BE2C (cell line): ENCODE results near the gene PRRT1B. TPM values are rescaled to one million over a fixed set of nuclear protein-coding genes. Genes with fewer than 3 reads are reported as not detected.

ENCODE experiments used
- DNase-seq: peaks from one replicate; pipeline ENCODE4 v3.0.0-alpha.2; 2020
- H3K27me3 ChIP-seq: fragments of 250-450 bp; sonication (Bioruptor Pico); 2 replicates; pipeline ENCODE4 v1.5.1; 2020; ENCODE audit warnings: mild to moderate bottlenecking
- H3K36me3 ChIP-seq: fragments of 250-450 bp; sonication (Bioruptor Pico); 2 replicates; pipeline ENCODE4 v1.5.1; 2020; ENCODE audit warnings: mild to moderate bottlenecking
- H3K4me1 ChIP-seq: fragments of 250-450 bp; sonication (Bioruptor Pico); 2 replicates; pipeline ENCODE4 v1.5.1; 2020
- H3K4me3 ChIP-seq: 2 replicates; pipeline ENCODE4 v1.5.1; 2011; ENCODE audit warnings: low read depth, low read length
- H3K9me3 ChIP-seq: fragments of 250-450 bp; sonication (Bioruptor Pico); 2 replicates; pipeline ENCODE4 v1.5.1; 2020
- CTCF ChIP-seq: IDR thresholded peaks from 2 replicates; pipeline ENCODE4 v1.5.1; 2012; ENCODE audit warnings: mild to moderate bottlenecking, low read depth, low read length
- polyA plus RNA-seq: library from polyadenylated mRNA; unstranded; fragments of >200 nt; gene quantifications from one replicate; pipeline ENCODE4 v1.2.1, GENCODE V29; 2012; ENCODE audit warnings: low read depth, missing spikeins; ENCODE audit not compliant: insufficient read length, insufficient read depth

Gene PRRT1B
- not detected for polyA plus RNA-seq

- no peak for DNase-seq
- Histone ChIP-seq H3K4me1 (no peaks in the 10 kb centered on the region), H3K36me3 (no peaks in the 10 kb centered on the region), H3K27me3 (peaks cover 19% of the 10 kb centered on the region), H3K9me3 (peaks cover 8% of the 10 kb centered on the region; the same call in 1 of the 2 replicates), H3K4me3 (peak within 1 kb of the TSS; percentile 50)
- TF ChIP-seq CTCF, result no peak
Observed at GRCh38 chr9:131545003-131545785, at the start of gene PRRT1B. Gene PRRT1B (plus strand): TSS chr9:131545523. CDS start chr9:131545616, 93 bp downstream.

- no peaks in the 10 kb centered on the region for H3K27me3 ChIP-seq
- H3K4me1 ChIP-seq, result no peaks in the 10 kb centered on the region
- DNase-seq, result no peak
- no peak overlapping the region for H3K4me3 ChIP-seq
- H3K9me3 ChIP-seq, result no peaks in the 10 kb centered on the region
- TF ChIP-seq CTCF, result no peak
- H3K36me3 ChIP-seq, result peaks cover 99% of the 10 kb centered on the region
Observed at GRCh38 chr9:131495785-131496184, 49.5 kb upstream of the PRRT1B start.

GRCh38 chr9:131496844-131497405 lies 48.4 kb upstream of the PRRT1B start:
- H3K9me3 ChIP-seq, result no peaks in the 10 kb centered on the region
- TF ChIP-seq CTCF, result no peak
- no peaks in the 10 kb centered on the region for H3K4me1 ChIP-seq
- no peak overlapping the region for H3K4me3 ChIP-seq
- DNase-seq, result no peak
- H3K36me3 ChIP-seq, result peaks cover 92% of the 10 kb centered on the region
- H3K27me3 ChIP-seq, result no peaks in the 10 kb centered on the region

- no peak for DNase-seq
- Histone ChIP-seq H3K9me3 (no peaks in the 10 kb centered on the region), H3K4me1 (no peaks in the 10 kb centered on the region), H3K36me3 (peaks cover 69% of the 10 kb centered on the region), H3K4me3 (no peak overlapping the region), H3K27me3 (no peaks in the 10 kb centered on the region)
- no peak for TF ChIP-seq CTCF
Observed at GRCh38 chr9:131499254-131499767, 46.0 kb upstream of the PRRT1B start.

GRCh38 chr9:131500377-131500776 lies 44.9 kb upstream of the PRRT1B start:
- H3K4me3 ChIP-seq, result no peak overlapping the region
- DNase-seq, result no peak
- TF ChIP-seq CTCF, result no peak
- no peaks in the 10 kb centered on the region for H3K27me3 ChIP-seq
- H3K9me3 ChIP-seq, result no peaks in the 10 kb centered on the region
- no peaks in the 10 kb centered on the region for H3K4me1 ChIP-seq
- peaks cover 58% of the 10 kb centered on the region for H3K36me3 ChIP-seq
